K562 (cell line): ENCODE measurements around the gene SLC24A3. TPM values are rescaled to one million over a fixed set of nuclear protein-coding genes. Genes with fewer than 3 reads are reported as not detected.

Source experiments
- ATAC-seq: fragments of 200-7000 bp; cut with Tn5 transposase; 3 replicates; pipeline ENCODE4 v1.9.1; 2020; ENCODE audit warnings: moderate library complexity
- BruUV-seq: library from RNA; stranded (reverse); fragments of 400-500 nt; replicated peaks from 2 replicates; lab custom pipeline; 2021; lab: Mats Ljungman, UMichigan
- CTCF ChIA-PET: fragments of 300-600 bp; formaldehyde crosslinking; extraction: SDS; loops from one replicate; lab custom pipeline; 2021; ENCODE audit warnings: low intra/inter-chr PET ratio; lab: Yijun Ruan, JAX
- POLR2A ChIA-PET: fragments of 300-600, 350-650 bp; sonication (Branson Sonifier 250); formaldehyde crosslinking; extraction: SDS; loops from one replicate; lab custom pipeline; 2021; ENCODE audit warnings: antibody characterized with exemption, inconsistent platforms; lab: Yijun Ruan, JAX
- DNase-seq, 4 experiments: peaks; one replicate each; pipeline versions ENCODE4 v3.0.0 to v3.0.0-alpha.2; 2011 to 2018; ENCODE audit warnings: low spot score in 3 of 4, mixed read lengths in 3 of 4; ENCODE audit errors: extremely low read depth in 1 of 4
- FAIRE-seq: peaks from 2 replicates; lab custom pipeline; 2011; peaks lifted over from hg19 to GRCh38; lab: Jason Lieb, UNC
- H2AFZ ChIP-seq: 2 replicates; pipeline ENCODE4 v1.6.0; 2011; ENCODE audit warnings: low read depth, low read length, control low read depth, inconsistent platforms
- H3K27ac ChIP-seq: fragments of 200-600 bp; 3 replicates; pipeline ENCODE4 v1.8.0; 2011; ENCODE audit warnings: low read depth, mild to moderate bottlenecking, control low read depth, inconsistent platforms, low read length, moderate library complexity, mixed read lengths; ENCODE audit errors: extremely low read depth
- H3K27me3 ChIP-seq, 2 experiments: fragments of 300-600 bp in 1 of 2; 2 replicates in 1 of 2; 3 replicates in 1 of 2; pipeline versions ENCODE4 v1.6.0 to v1.8.0; 2011; ENCODE audit warnings: inconsistent platforms in 2 of 2, low read length in 2 of 2, mild to moderate bottlenecking in 1 of 2, mixed read lengths in 1 of 2, moderate library complexity in 1 of 2; ENCODE audit not compliant: control insufficient read depth in 2 of 2, insufficient read depth in 2 of 2
- H3K36me3 ChIP-seq: fragments of 300-600 bp; 3 replicates; pipeline ENCODE4 v1.8.0; 2011; ENCODE audit warnings: mild to moderate bottlenecking, low read length, inconsistent platforms; ENCODE audit not compliant: control insufficient read depth, insufficient read depth
- H3K4me1 ChIP-seq, 2 experiments: fragments of 200-600 bp in 1 of 2; replicated peaks in 1 of 2; 2 replicates in 1 of 2; 3 replicates in 1 of 2; pipeline versions ENCODE4 v1.5.1 to v1.8.0; 2011; ENCODE audit warnings: inconsistent platforms in 2 of 2, low read length in 2 of 2, mild to moderate bottlenecking in 1 of 2, mixed read lengths in 1 of 2, moderate library complexity in 1 of 2; ENCODE audit not compliant: control insufficient read depth in 2 of 2, insufficient read depth in 2 of 2
- H3K4me2 ChIP-seq: 2 replicates; pipeline ENCODE4 v1.6.1; 2011; ENCODE audit warnings: low read length, control low read depth, inconsistent platforms, mixed read lengths; ENCODE audit not compliant: insufficient read depth
- H3K4me3 ChIP-seq: fragments of 200-600 bp; sonication (generic), shearing (Covaris generic); 2 replicates; pipeline ENCODE4 v1.5.1; 2016; ENCODE audit warnings: control low read depth, inconsistent platforms
- H3K79me2 ChIP-seq: fragments of 200-600 bp; 3 replicates; pipeline ENCODE4 v1.8.0; 2011; ENCODE audit warnings: low read length, inconsistent platforms; ENCODE audit not compliant: control insufficient read depth, insufficient read depth
- H3K9ac ChIP-seq, 2 experiments: 2 replicates each; pipeline versions ENCODE4 v1.6.0 to v1.6.1; 2011; ENCODE audit warnings: low read depth in 2 of 2, low read length in 2 of 2, control low read depth in 1 of 2, inconsistent platforms in 1 of 2, mild to moderate bottlenecking in 1 of 2, mixed read lengths in 1 of 2; ENCODE audit not compliant: insufficient read depth in 1 of 2
- H3K9me1 ChIP-seq: one replicate; pipeline ENCODE4 v1.6.0; 2011; ENCODE audit warnings: inconsistent platforms, mild to moderate bottlenecking, low read length, moderate library complexity; ENCODE audit not compliant: control insufficient read depth, insufficient read depth
- H3K9me3 ChIP-seq: replicated peaks from 2 replicates; pipeline ENCODE4 v1.5.1; 2011; ENCODE audit warnings: low read depth, low read length, inconsistent platforms; ENCODE audit not compliant: control insufficient read depth, insufficient read depth
- H4K20me1 ChIP-seq: replicated peaks from 2 replicates; pipeline ENCODE4 v1.6.1; 2011; ENCODE audit warnings: low read length, inconsistent platforms, mixed read lengths; ENCODE audit not compliant: control insufficient read depth, insufficient read depth
- ELK1 ChIP-seq: sonication (generic); formaldehyde crosslinking; IDR thresholded peaks from 2 replicates; pipeline ENCODE4 v1.8.1; 2022; ENCODE audit warnings: missing genetic modification reagents
- GMEB1 ChIP-seq: fragments of 250-450 bp; sonication (Bioruptor Pico); IDR thresholded peaks from 2 replicates; pipeline ENCODE4 v1.4.0; 2020; ENCODE audit warnings: mild to moderate bottlenecking
- MECOM ChIP-seq: fragments of 250-450 bp; sonication (Bioruptor Pico); IDR thresholded peaks from 2 replicates; pipeline ENCODE4 v1.8.0; 2022; ENCODE audit warnings: inconsistent platforms
- NKRF ChIP-seq: fragments of 450-650 bp; IDR thresholded peaks from 2 replicates; pipeline ENCODE4 v1.6.1; 2016; ENCODE audit warnings: borderline replicate concordance
- SAP30 ChIP-seq: fragments of 200-600 bp; sonication (generic); IDR thresholded peaks from 2 replicates; pipeline ENCODE4 v1.6.1; 2012; ENCODE audit warnings: borderline replicate concordance, low read depth, mild to moderate bottlenecking, moderate library complexity, low read length, control low read depth, inconsistent platforms; ENCODE audit not compliant: insufficient read depth, poor library complexity, severe bottlenecking
- SNAPC5 ChIP-seq: fragments of 250-450 bp; sonication (Bioruptor Pico); IDR thresholded peaks from 2 replicates; pipeline ENCODE4 v1.8.0; 2021; ENCODE audit warnings: moderate library complexity, mild to moderate bottlenecking, inconsistent platforms
- WGBS: fragments of 100-300 bp; shearing (Covaris generic); methylation state at CpG from one replicate; pipeline ENCODE4 v1.1.6; 2016; ENCODE audit warnings: low coverage, mixed read lengths; ENCODE audit not compliant: insufficient coverage; ENCODE audit errors: missing lambda C conversion rate; 5-methylcytosine and 5-hydroxymethylcytosine counted together
- in situ Hi-C: fragments of 300-500 bp; cut with MboI; formaldehyde crosslinking; loops from 4 replicates; pipeline ENCODE4 v1.15.0; 2018; ENCODE audit warnings: inconsistent platforms, mixed read lengths
- intact Hi-C: fragments of 100-400 bp; cut with micrococcal nuclease; formaldehyde crosslinking; loops from 2 replicates; pipeline ENCODE4 v1.14.2; 2022
- polyA plus RNA-seq, 8 experiments: library from polyadenylated mRNA; depleted of rRNA in 4 of 8; stranded (reverse) in 5 of 8; unstranded in 3 of 8; fragments of >200 nt; fragmentation: Nextera tagmentation in 2 of 8; fragmentation: Illumina TruSeq in 1 of 8; extraction: Ambion mirVana in 2 of 8; extraction: Trizol in 1 of 8; gene quantifications; 2 replicates each; pipeline versions ENCODE4 v1.2.1 to v1.2.3, GENCODE V29; 2011 to 2014; ENCODE audit warnings: inconsistent platforms in 1 of 8, missing spikeins in 1 of 8
- total RNA-seq, 7 experiments: library from RNA; depleted of rRNA in 6 of 7; stranded (reverse); fragments of >200 nt in 6 of 7; fragmentation: Illumina TruSeq in 2 of 7; extraction: Trizol in 2 of 7; gene quantifications; 2 replicates each; pipeline versions ENCODE4 v1.2.1 to v1.2.3, GENCODE V29; 2011 to 2021; ENCODE audit warnings: low replicate concordance in 1 of 7

The SLC24A3 gene
- total and polyA plus RNA-seq, 9 of the 15 experiments (the other 6 are each of a cell fraction or from before 2014, with no cell fraction given), result not detected

GRCh38 chr20:19253316-19253715, 40.9 kb downstream of the SLC24A3 start:
- POLR2A ChIA-PET, result no interaction called here
- Histone ChIP-seq H3K27ac (no peak overlapping the region), H3K9me3 (no peaks in the 10 kb centered on the region), H3K79me2 (no peaks in the 10 kb centered on the region), H3K4me1 (no peaks in the 10 kb centered on the region), H3K27me3 (no peaks in the 10 kb centered on the region), H2AFZ (no peak overlapping the region), H3K36me3 (no peaks in the 10 kb centered on the region), H3K9ac (no peak overlapping the region), H4K20me1 (no peaks in the 10 kb centered on the region; the same call in 1 of the 2 replicates), H3K4me2 (no peak overlapping the region), H3K4me3 (no peak overlapping the region), H3K9me1 (no peaks in the 10 kb centered on the region)
- FAIRE-seq, result no peak
- ATAC-seq, result no peak
- in situ Hi-C loops, result no loop called here
- CTCF ChIA-PET, result no interaction called here
- no peak for TF ChIP-seq NKRF
- TF ChIP-seq ELK1 (CRISPR knock-in tag), result no peak
- TF ChIP-seq MECOM (CRISPR knock-in tag), result no peak
- no peak for TF ChIP-seq GMEB1 (CRISPR knock-in tag)
- TF ChIP-seq SNAPC5 (CRISPR knock-in tag), result no peak
- TF ChIP-seq SAP30, result no peak
- BruUV-seq, result no TSS peak
- intact Hi-C loops, result no loop called here
- no peak for DNase-seq
- WGBS, result 0% methylated on average over 4 of the region's 5 CpGs
